Measurements from ENCODE around the gene SLC6A6. TPM values are rescaled to one million over a fixed set of nuclear protein-coding genes. Genes with fewer than 3 reads are reported as not detected.

SLC6A6 gene
- total RNA-seq, 4 donors from 2014 or later = 14.4 to 35.7 (median 17.0) TPM

GRCh38 chr3:14472471-14473351, 70.3 kb downstream of the SLC6A6 start:
- 65 to 73% methylated on average over 16 to 17 of the region's 22 CpGs for WGBS, 2 donors
- peak overlapping the region; percentile 21 to 77 (median 57) for H3K27ac ChIP-seq
- no peak for TF ChIP-seq POLR2A (IDR thresholded peaks at IDR 0.05)
- no peak for TF ChIP-seq CTCF (IDR thresholded peaks at IDR 0.05)
- H3K4me1 ChIP-seq = peaks cover 0 to 22% (median 14%) of the 10 kb centered on the region in 3 donors
- H3K36me3 ChIP-seq = peaks cover 0 to 79% (median 0%) of the 10 kb centered on the region in 3 donors
- no peak for DNase-seq
- H3K4me3 ChIP-seq = no peak overlapping the region
- no peaks in the 10 kb centered on the region for H3K9me3 ChIP-seq
- intact Hi-C loops (cut with DNase I) = no loop called here
- H3K27me3 ChIP-seq = no peaks in the 10 kb centered on the region

GRCh38 chr3:14473411-14473891, 71.0 kb downstream of the SLC6A6 start:
- no peak for DNase-seq
- Histone ChIP-seq H3K9me3 (no peaks in the 10 kb centered on the region), H3K4me1 (peaks cover 0 to 22% (median 14%) of the 10 kb centered on the region in 3 donors), H3K36me3 (peaks cover 0 to 82% (median 0%) of the 10 kb centered on the region in 3 donors), H3K27me3 (no peaks in the 10 kb centered on the region), H3K4me3 (no peak overlapping the region), H3K27ac (peak overlapping the region; percentile 21 to 77 (median 57))
- intact Hi-C loops (cut with DNase I) = no loop called here
- TF ChIP-seq CTCF (IDR thresholded peaks at IDR 0.05) (no peak), POLR2A (IDR thresholded peaks at IDR 0.05) (no peak)
- 60 to 92% methylated on average over 3 to 6 of the region's 7 CpGs for WGBS, 2 donors

GRCh38 chr3:14474363-14475081, 72.1 kb downstream of the SLC6A6 start:
- Histone ChIP-seq H3K4me3 (no peak overlapping the region), H3K9me3 (no peaks in the 10 kb centered on the region), H3K27ac (peak overlapping the region in 1 of 4 donors; percentile 48), H3K27me3 (no peaks in the 10 kb centered on the region), H3K36me3 (peaks cover 0 to 82% (median 0%) of the 10 kb centered on the region in 3 donors), H3K4me1 (peaks cover 0 to 22% (median 14%) of the 10 kb centered on the region in 3 donors)
- no peak for DNase-seq
- intact Hi-C loops (cut with DNase I) = no loop called here
- TF ChIP-seq CTCF (IDR thresholded peaks at IDR 0.05) (no peak), POLR2A (IDR thresholded peaks at IDR 0.05) (no peak)
- WGBS, 2 donors = 89 to 92% methylated on average over 8 to 9 of the region's 13 CpGs

- Histone ChIP-seq H3K27me3 (no peaks in the 10 kb centered on the region), H3K36me3 (peaks cover 0 to 90% (median 0%) of the 10 kb centered on the region in 3 donors), H3K4me3 (no peak overlapping the region), H3K4me1 (peaks cover 0 to 29% (median 14%) of the 10 kb centered on the region in 3 donors), H3K27ac (no peak overlapping the region), H3K9me3 (no peaks in the 10 kb centered on the region)
- no peak for TF ChIP-seq POLR2A (IDR thresholded peaks at IDR 0.05)
- TF ChIP-seq CTCF (IDR thresholded peaks at IDR 0.05) = no peak
- intact Hi-C loops (cut with DNase I) = no loop called here
- no peak for DNase-seq
- WGBS, 2 donors = 72 to 83% methylated on average over 7 of the region's 7 CpGs
Observed at GRCh38 chr3:14475621-14476020, 73.2 kb downstream of the SLC6A6 start.

Data from esophagus squamous epithelium (tissue), 5 donors.